ENCODE data around the gene XRRA1.

- TF ChIP-seq CTCF (IDR thresholded peaks at IDR 0.05) (no peak), POLR2A (IDR thresholded peaks at IDR 0.05) (no peak)
These were observed 132.9 kb downstream of the XRRA1 start for GRCh38 chr11:74815966-74816365.

All from uterus (tissue), 2 donors.